ENCODE results near the gene TEKTIP1. TPM values are rescaled to one million over a fixed set of nuclear protein-coding genes. Genes with fewer than 3 reads are reported as not detected.

The TEKTIP1 gene
- total and polyA plus RNA-seq, 9 of the 15 experiments (the other 6 are each of a cell fraction or from before 2014, with no cell fraction given) = 0.66 TPM; not detected in 8

- WGBS (ENCODE audit: insufficient coverage, low coverage, missing lambda C conversion rate) = 15% methylated on average over 18 of the region's 18 CpGs
- in situ Hi-C loops (cut with MboI) (no loop called here), intact Hi-C loops (cut with micrococcal nuclease) (no loop called here)
- peaks cover 18 to 26% of the 10 kb centered on the region in 2 experiments; a peak in 4 of 5 replicates for H3K4me1 ChIP-seq (replicated peaks in 1 of 2; ENCODE audit: control insufficient read depth in 2 of 2, insufficient read depth in 2 of 2, low read length in 2 of 2)
- peak overlapping the region; percentile 100 for H3K4me2 ChIP-seq (ENCODE audit: insufficient read depth, low read length)
- TSS peak; percentile 67 for BruUV-seq (replicated peaks)
- peak overlapping the region; percentile 85 for H3K4me3 ChIP-seq
- peak; percentile 27 for ATAC-seq
- peaks cover 38% of the 10 kb centered on the region for H3K79me2 ChIP-seq (ENCODE audit: control insufficient read depth, insufficient read depth, low read length)
- ChIA-PET CTCF (ENCODE audit: low intra/inter-chr PET ratio) (no interaction called here), POLR2A (interaction anchor here (0.6 to 2.0 kb wide), 4 partner anchors 18 to 263 kb away, joined by 3 to 9 read pairs (median 6); partner anchors contain the start of genes MRPL54 and SMIM24)
- no peak for FAIRE-seq
- peaks cover 36% of the 10 kb centered on the region for H3K36me3 ChIP-seq (ENCODE audit: control insufficient read depth, insufficient read depth, low read length)
- no peak for DNase-seq (ENCODE audit: extremely low read depth in 1 of 4, low spot score in 3 of 4)
- no peaks in the 10 kb centered on the region for H3K9me3 ChIP-seq (replicated peaks; ENCODE audit: control insufficient read depth, insufficient read depth, low read depth, low read length)
- H2AFZ ChIP-seq (ENCODE audit: low read depth, low read length) = peak overlapping the region; percentile 100
- no peaks in the 10 kb centered on the region for H3K9me1 ChIP-seq (ENCODE audit: control insufficient read depth, insufficient read depth, low read length)
- no peaks in the 10 kb centered on the region for H3K27me3 ChIP-seq (ENCODE audit: control insufficient read depth in 2 of 2, insufficient read depth in 2 of 2, low read length in 2 of 2)
- peak overlapping the region; percentile 100 for H3K27ac ChIP-seq (ENCODE audit: extremely low read depth, low read depth, low read length)
- peak overlapping the region; percentile 98 to 99 for H3K9ac ChIP-seq (ENCODE audit: insufficient read depth in 1 of 2, low read depth in 2 of 2, low read length in 2 of 2)
- no peaks in the 10 kb centered on the region for H4K20me1 ChIP-seq (replicated peaks; ENCODE audit: control insufficient read depth, insufficient read depth, low read length)
- no peak for TF ChIP-seq MTA3 (IDR thresholded peaks at IDR 0.05; ENCODE audit: borderline replicate concordance)
- no peak for TF ChIP-seq DDX20 (tag; IDR thresholded peaks at IDR 0.05; ENCODE audit: low read depth)
- TF ChIP-seq BCOR (IDR thresholded peaks at IDR 0.05) = peak; percentile 93
- TF ChIP-seq FOXM1 (IDR thresholded peaks at IDR 0.05; ENCODE audit: low read depth) = no peak
- no peak for TF ChIP-seq FOXM1 (CRISPR knock-in tag; IDR thresholded peaks at IDR 0.05; ENCODE audit: low read depth)
- no peak for TF ChIP-seq ZBTB49 (CRISPR knock-in tag; IDR thresholded peaks at IDR 0.05; ENCODE audit: borderline replicate concordance)
- TF ChIP-seq KDM1A (IDR thresholded peaks at IDR 0.05) = peak; percentile 70 to 82
- TF ChIP-seq HEY1 (CRISPR knock-in tag; IDR thresholded peaks at IDR 0.05; ENCODE audit: borderline replicate concordance) = no peak
- no peak for TF ChIP-seq ZNF184 (CRISPR knock-in tag; IDR thresholded peaks at IDR 0.05)
- TF ChIP-seq MEF2D (tag; conservative IDR thresholded peaks at IDR 0.05; ENCODE audit: low read depth) = no peak
- TF ChIP-seq HSF4 (CRISPR knock-in tag; IDR thresholded peaks at IDR 0.05; ENCODE audit: borderline replicate concordance) = no peak
- TF ChIP-seq, protein P1, sequence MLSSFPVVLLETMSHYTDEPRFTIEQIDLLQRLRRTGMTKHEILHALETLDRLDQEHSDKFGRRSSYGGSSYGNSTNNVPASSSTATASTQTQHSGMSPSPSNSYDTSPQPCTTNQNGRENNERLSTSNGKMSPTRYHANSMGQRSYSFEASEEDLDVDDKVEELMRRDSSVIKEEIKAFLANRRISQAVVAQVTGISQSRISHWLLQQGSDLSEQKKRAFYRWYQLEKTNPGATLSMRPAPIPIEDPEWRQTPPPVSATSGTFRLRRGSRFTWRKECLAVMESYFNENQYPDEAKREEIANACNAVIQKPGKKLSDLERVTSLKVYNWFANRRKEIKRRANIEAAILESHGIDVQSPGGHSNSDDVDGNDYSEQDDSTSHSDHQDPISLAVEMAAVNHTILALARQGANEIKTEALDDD (IDR thresholded peaks at IDR 0.05) = no peak
- TF ChIP-seq HDAC2 (IDR thresholded peaks at IDR 0.05) = peak; percentile 29; the same call in 1 of the 2 replicates
- no peak for TF ChIP-seq ZNF263 (CRISPR knock-in tag; IDR thresholded peaks at IDR 0.05; ENCODE audit: borderline replicate concordance)
- TF ChIP-seq RCOR1 (IDR thresholded peaks at IDR 0.05; ENCODE audit: borderline replicate concordance in 1 of 2, low read depth in 2 of 2, low read length in 2 of 2) = peak in 1 of 2 experiments; percentile 25; a peak in 1 of 4 replicates
- TF ChIP-seq, protein P2, sequence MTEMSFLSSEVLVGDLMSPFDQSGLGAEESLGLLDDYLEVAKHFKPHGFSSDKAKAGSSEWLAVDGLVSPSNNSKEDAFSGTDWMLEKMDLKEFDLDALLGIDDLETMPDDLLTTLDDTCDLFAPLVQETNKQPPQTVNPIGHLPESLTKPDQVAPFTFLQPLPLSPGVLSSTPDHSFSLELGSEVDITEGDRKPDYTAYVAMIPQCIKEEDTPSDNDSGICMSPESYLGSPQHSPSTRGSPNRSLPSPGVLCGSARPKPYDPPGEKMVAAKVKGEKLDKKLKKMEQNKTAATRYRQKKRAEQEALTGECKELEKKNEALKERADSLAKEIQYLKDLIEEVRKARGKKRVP (CRISPR knock-in tag; IDR thresholded peaks at IDR 0.05) = no peak
- no peak for TF ChIP-seq U2AF2 (optimal IDR thresholded peaks at IDR 0.05; ENCODE audit: low read depth, low read length)
- TF ChIP-seq, protein P3, sequence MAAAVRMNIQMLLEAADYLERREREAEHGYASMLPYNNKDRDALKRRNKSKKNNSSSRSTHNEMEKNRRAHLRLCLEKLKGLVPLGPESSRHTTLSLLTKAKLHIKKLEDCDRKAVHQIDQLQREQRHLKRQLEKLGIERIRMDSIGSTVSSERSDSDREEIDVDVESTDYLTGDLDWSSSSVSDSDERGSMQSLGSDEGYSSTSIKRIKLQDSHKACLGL (CRISPR knock-in tag; IDR thresholded peaks at IDR 0.05; ENCODE audit: borderline replicate concordance, poor library complexity, severe bottlenecking) = no peak
- peak; percentile 61; the same call in 1 of the 2 replicates for TF ChIP-seq SMARCA5 (IDR thresholded peaks at IDR 0.05)
Observed at GRCh38 chr19:3499738-3500428, 39.1 kb upstream of the TEKTIP1 start.

Data from K562 (cell line).